Measurements from ENCODE around the gene CTPS1. TPM values are rescaled to one million over a fixed set of nuclear protein-coding genes. Genes with fewer than 3 reads are reported as not detected.

Gene CTPS1
- total and polyA plus RNA-seq, 2 experiments from 2014 or later = 19.8 to 30.3 TPM

GRCh38 chr1:41041614-41042270 is 62.2 kb downstream of the CTPS1 start:
- H3K79me2 ChIP-seq (ENCODE audit: insufficient read depth) = no peaks in the 10 kb centered on the region
- WGBS, 2 experiments (ENCODE audit: low coverage in 1 of 2, low lambda C conversion rate in 2 of 2, missing lambda C conversion rate in 2 of 2) = 94 to 98% methylated on average over 3 of the region's 3 CpGs

GRCh38 chr1:41044187-41044586 is 64.7 kb downstream of the CTPS1 start:
- Histone ChIP-seq H3K9me2 (ENCODE audit: insufficient read depth) (no peaks in the 10 kb centered on the region), H3K27ac (no peak overlapping the region), H3K36me3 (ENCODE audit: low read depth) (peaks cover 5% of the 10 kb centered on the region; the same call in 1 of the 2 replicates), H3F3A (ENCODE audit: insufficient read depth) (no peaks in the 10 kb centered on the region), H3K4me1 (ENCODE audit: insufficient read depth) (no peaks in the 10 kb centered on the region), H3K27me3 (replicated peaks; ENCODE audit: insufficient read depth) (no peaks in the 10 kb centered on the region), H3K79me2 (ENCODE audit: insufficient read depth) (no peaks in the 10 kb centered on the region), H2AFZ (no peak overlapping the region), H3K9ac (no peak overlapping the region), H3K4me2 (ENCODE audit: unreplicated experiment) (no peak overlapping the region), H4K20me1 (ENCODE audit: insufficient read depth) (no peaks in the 10 kb centered on the region), H3K9me3 (ENCODE audit: low read depth) (no peaks in the 10 kb centered on the region), H3K4me3 (no peak overlapping the region)
- no peak for DNase-seq
- TF ChIP-seq EZH2phosphoT487 (IDR thresholded peaks at IDR 0.05; ENCODE audit: insufficient read depth, low read depth) (no peak), EZH2 (IDR thresholded peaks at IDR 0.05; ENCODE audit: insufficient read depth, poor library complexity, severe bottlenecking) (no peak)
- in situ Hi-C loops (cut with MboI) = no loop called here
- 93 to 97% methylated on average over 2 of the region's 2 CpGs for WGBS, 2 experiments (ENCODE audit: low coverage in 1 of 2, low lambda C conversion rate in 2 of 2, missing lambda C conversion rate in 2 of 2)

More at GRCh38 chr1:41041614-41042270, 62.2 kb downstream of the CTPS1 start:
- peaks cover 12% of the 10 kb centered on the region; the same call in 1 of the 2 replicates for H3K36me3 ChIP-seq (ENCODE audit: low read depth)
- DNase-seq = peak; percentile 45
- no peaks in the 10 kb centered on the region for H3K9me2 ChIP-seq (ENCODE audit: insufficient read depth)
- H3K9ac ChIP-seq = no peak overlapping the region
- no peak overlapping the region for H3K27ac ChIP-seq
- no peaks in the 10 kb centered on the region for H4K20me1 ChIP-seq (ENCODE audit: insufficient read depth)
- no peaks in the 10 kb centered on the region for H3F3A ChIP-seq (ENCODE audit: insufficient read depth)
- no peak for TF ChIP-seq EZH2phosphoT487 (IDR thresholded peaks at IDR 0.05; ENCODE audit: insufficient read depth, low read depth)
- TF ChIP-seq EZH2 (IDR thresholded peaks at IDR 0.05; ENCODE audit: insufficient read depth, poor library complexity, severe bottlenecking) = no peak
- H3K9me3 ChIP-seq (ENCODE audit: low read depth) = no peaks in the 10 kb centered on the region
- no peak overlapping the region for H3K4me2 ChIP-seq (ENCODE audit: unreplicated experiment)
- no peak overlapping the region for H3K4me3 ChIP-seq
- H2AFZ ChIP-seq = no peak overlapping the region
- no peaks in the 10 kb centered on the region for H3K27me3 ChIP-seq (replicated peaks; ENCODE audit: insufficient read depth)
- no peaks in the 10 kb centered on the region for H3K4me1 ChIP-seq (ENCODE audit: insufficient read depth)
- in situ Hi-C loops (cut with MboI) = no loop called here

GRCh38 chr1:41045740-41046139 is 66.2 kb downstream of the CTPS1 start:
- Histone ChIP-seq H2AFZ (no peak overlapping the region), H3K27me3 (replicated peaks; ENCODE audit: insufficient read depth) (no peaks in the 10 kb centered on the region), H3K4me3 (no peak overlapping the region), H3K79me2 (ENCODE audit: insufficient read depth) (no peaks in the 10 kb centered on the region), H3K9ac (no peak overlapping the region; the same call in 1 of the 2 replicates), H3K4me2 (ENCODE audit: unreplicated experiment) (no peak overlapping the region), H4K20me1 (ENCODE audit: insufficient read depth) (no peaks in the 10 kb centered on the region), H3K36me3 (ENCODE audit: low read depth) (peaks cover 4% of the 10 kb centered on the region; the same call in 1 of the 2 replicates), H3K4me1 (ENCODE audit: insufficient read depth) (no peaks in the 10 kb centered on the region), H3F3A (ENCODE audit: insufficient read depth) (no peaks in the 10 kb centered on the region), H3K9me3 (ENCODE audit: low read depth) (no peaks in the 10 kb centered on the region), H3K9me2 (ENCODE audit: insufficient read depth) (no peaks in the 10 kb centered on the region), H3K27ac (0 out of 2 replicates have a peak overlapping the region, but pooled peaks have one; percentile 15)
- 32 to 40% methylated on average over 5 of the region's 5 CpGs for WGBS, 2 experiments (ENCODE audit: low coverage in 1 of 2, low lambda C conversion rate in 2 of 2, missing lambda C conversion rate in 2 of 2)
- peak; percentile 62 for DNase-seq
- in situ Hi-C loops (cut with MboI) = no loop called here
- TF ChIP-seq EZH2phosphoT487 (IDR thresholded peaks at IDR 0.05; ENCODE audit: insufficient read depth, low read depth) = no peak
- no peak for TF ChIP-seq EZH2 (IDR thresholded peaks at IDR 0.05; ENCODE audit: insufficient read depth, poor library complexity, severe bottlenecking)

GRCh38 chr1:41046347-41046775 is 66.9 kb downstream of the CTPS1 start:
- H3K27ac ChIP-seq = 0 out of 2 replicates have a peak overlapping the region, but pooled peaks have one; percentile 15
- no peaks in the 10 kb centered on the region for H3K9me3 ChIP-seq (ENCODE audit: low read depth)
- H4K20me1 ChIP-seq (ENCODE audit: insufficient read depth) = no peaks in the 10 kb centered on the region
- H3K4me3 ChIP-seq = no peak overlapping the region
- H3F3A ChIP-seq (ENCODE audit: insufficient read depth) = no peaks in the 10 kb centered on the region
- H3K4me2 ChIP-seq (ENCODE audit: unreplicated experiment) = no peak overlapping the region
- in situ Hi-C loops (cut with MboI) = no loop called here
- H3K4me1 ChIP-seq (ENCODE audit: insufficient read depth) = no peaks in the 10 kb centered on the region
- WGBS, 2 experiments (ENCODE audit: low coverage in 1 of 2, low lambda C conversion rate in 2 of 2, missing lambda C conversion rate in 2 of 2) = 86 to 93% methylated on average over 10 of the region's 10 CpGs
- H3K36me3 ChIP-seq (ENCODE audit: low read depth) = no peaks in the 10 kb centered on the region
- no peaks in the 10 kb centered on the region for H3K9me2 ChIP-seq (ENCODE audit: insufficient read depth)
- DNase-seq = no peak
- H3K79me2 ChIP-seq (ENCODE audit: insufficient read depth) = no peaks in the 10 kb centered on the region
- TF ChIP-seq EZH2 (IDR thresholded peaks at IDR 0.05; ENCODE audit: insufficient read depth, poor library complexity, severe bottlenecking) (no peak), EZH2phosphoT487 (IDR thresholded peaks at IDR 0.05; ENCODE audit: insufficient read depth, low read depth) (no peak)
- H3K9ac ChIP-seq = no peak overlapping the region
- no peaks in the 10 kb centered on the region for H3K27me3 ChIP-seq (replicated peaks; ENCODE audit: insufficient read depth)
- H2AFZ ChIP-seq = no peak overlapping the region

Measured in GM23248 (cell line).